AG09319 (cell line): ENCODE results near the gene FBRS.

Source experiments
- DNase-seq: peaks from one replicate; pipeline ENCODE4 v3.0.0-alpha.2; 2010; ENCODE audit warnings: low read depth; ENCODE audit errors: extremely low read depth
- CTCF ChIP-seq: IDR thresholded peaks from 2 replicates; pipeline ENCODE4 v1.5.1; 2011; ENCODE audit warnings: low read depth, mild to moderate bottlenecking, inconsistent platforms, low read length, moderate library complexity

Gene FBRS

GRCh38 chr16:30660424-30661261, 2.4 kb downstream of the FBRS start:
- no peak for TF ChIP-seq CTCF
- no peak for DNase-seq

GRCh38 chr16:30662449-30662848, 4.2 kb downstream of the FBRS start:
- no peak for TF ChIP-seq CTCF
- no peak for DNase-seq

- no peak for TF ChIP-seq CTCF
Observed at GRCh38 chr16:30663038-30663437, 4.8 kb downstream of the FBRS start.

GRCh38 chr16:30663820-30664219, 5.6 kb downstream of the FBRS start:
- no peak for TF ChIP-seq CTCF

More at GRCh38 chr16:30663038-30663437, 4.8 kb downstream of the FBRS start:
- DNase-seq = no peak

GRCh38 chr16:30664616-30665109, 6.4 kb downstream of the FBRS start:
- DNase-seq = no peak
- no peak for TF ChIP-seq CTCF

More at GRCh38 chr16:30663820-30664219, 5.6 kb downstream of the FBRS start:
- no peak for DNase-seq

GRCh38 chr16:30665155-30665829, 7.1 kb downstream of the FBRS start:
- no peak for DNase-seq
- no peak for TF ChIP-seq CTCF

- TF ChIP-seq CTCF = no peak
- DNase-seq = no peak
Observed at GRCh38 chr16:30665830-30666190, 7.6 kb downstream of the FBRS start.
